Heart right ventricle (tissue), 16 donors: ENCODE results near the gene FCHO1. TPM values are rescaled to one million over a fixed set of nuclear protein-coding genes. Genes with fewer than 3 reads are reported as not detected.
A peak's percentile ranks its signal among the peaks of the same experiment; 100 is the strongest.
"Not testable (repeated sequence)": the region's sequence is repeated elsewhere in the genome, so short reads cannot be mapped to it uniquely, and the experiment has no call there.

Source experiments
- ATAC-seq, 8 donors: fragments of 200-7000 bp; cut with Tn5 transposase; one replicate each; pipeline ENCODE4 v1.9.1; 2020; ENCODE audit warnings: mild to moderate bottlenecking in 8 of 8, moderate library complexity in 8 of 8, moderate number of reproducible peaks in 1 of 8
- DNase-seq, 2 donors: peaks; one replicate each; pipeline ENCODE4 v3.0.0-alpha.2; 2020
- H3K27ac ChIP-seq, 10 donors: fragments of 200-600 bp; sonication (generic) in 2 of 10; one replicate each; pipeline versions ENCODE4 v1.5.0 to v1.8.0; 2020 to 2022; ENCODE audit warnings: mild to moderate bottlenecking in 3 of 10
- H3K27me3 ChIP-seq, 7 donors: fragments of 200-600 bp; one replicate each; pipeline ENCODE4 v1.8.0; 2021 to 2022; ENCODE audit warnings: mild to moderate bottlenecking in 2 of 7
- H3K36me3 ChIP-seq, 9 donors: fragments of 200-600 bp; sonication (generic) in 1 of 9; one replicate each; pipeline versions ENCODE4 v1.5.0 to v1.8.0; 2020 to 2022; ENCODE audit warnings: mild to moderate bottlenecking in 2 of 9
- H3K4me1 ChIP-seq, 9 donors: fragments of 200-600 bp; sonication (generic) in 1 of 9; one replicate each; pipeline versions ENCODE4 v1.5.0 to v1.8.0; 2020 to 2022; ENCODE audit warnings: mild to moderate bottlenecking in 4 of 9
- H3K4me3 ChIP-seq, 10 donors: fragments of 200-600 bp; sonication (generic) in 2 of 10; one replicate each; pipeline versions ENCODE4 v1.5.0 to v1.8.0; 2020 to 2022; ENCODE audit warnings: mild to moderate bottlenecking in 7 of 10, moderate library complexity in 2 of 10
- H3K9me3 ChIP-seq, 11 donors: fragments of 200-600 bp in 10 of 11; sonication (generic) in 2 of 11; one replicate each; pipeline versions ENCODE4 v1.5.0 to v1.8.0; 2013 to 2022; ENCODE audit warnings: mild to moderate bottlenecking in 2 of 11, control low read depth in 1 of 11, moderate library complexity in 1 of 11
- CTCF ChIP-seq, 9 donors: fragments of 200-600 bp; sonication (generic) in 2 of 9; IDR thresholded peaks; one replicate each; pipeline versions ENCODE4 v1.5.0 to v1.8.0; 2021 to 2022; ENCODE audit warnings: antibody characterized with exemption in 9 of 9, mild to moderate bottlenecking in 5 of 9, moderate library complexity in 1 of 9
- WGBS, 2 donors: extraction: QIAGEN DNeasy Blood & Tissue Kit; methylation state at CpG; one replicate each; pipeline ENCODE4 v1.1.7; 2013; ENCODE audit warnings: inconsistent platforms in 1 of 2; 5-methylcytosine and 5-hydroxymethylcytosine counted together
- intact Hi-C, 10 donors: fragments of 100-400 bp; cut with DNase I; formaldehyde crosslinking; loops; one replicate each; pipeline versions ENCODE4 v1.11.1 to v1.14.2; 2022
- polyA plus RNA-seq, 2 donors: library from polyadenylated mRNA; stranded (reverse); fragments of 200-250 nt; gene quantifications; one replicate each; pipeline ENCODE4 v1.2.3, GENCODE V29; 2013
- total RNA-seq, 10 donors: library from RNA; stranded (reverse); fragmentation: NEBNext Ultra II Directional in 3 of 10; extraction: Animal tissue kit (Norgen Biotek cat#: 25700) in 3 of 10; gene quantifications; one replicate each; pipeline versions ENCODE4 v1.2.1 to v1.2.4, GENCODE V29; 2021 to 2023
- donor health status: Arrhythmogenic right ventricular cardiomyopathy.
- donor health status: ischemic (EF 13 %, LVEDD 7.1; RV severe dilation, severe dysfunction).
- donor health status: healthy with polysubstance abuse.
- donor health status: DM: no; HTN: yes; CAD: no.
- donor health status: DM: no; HTN: no; CAD: no.
- donor health status: ischemic (EF 25% LVEDD 6.9; RV normal size, moderate dysfunction).
- donor health status: ischemic (EF 25% LVEDD 5.7; RV mildly dilated, moderate dysfunction).
- donor health status: healthy.
- donor health status: DM: yes; HTN: yes; CAD: no.
- donor health status: Ischemic cardiomyopathy.
- donor health status: ischemic (EF 35%, LVEDD 5.7; RV mildly dilated, moderate dysfunction).
- donor health status: nonischemic (EF 11% LVEDD 7.7; RV severe dilation, severe dysfunction).
- donor health status: DM: yes; HTN: yes; CAD: no.
- donor health status: PGD.
- donor health status: ischemic (EF 29% LVEDD 5.4; RV normal size, mild dysfunction).
- donor health status: nonischemic (EF 23%, LVEDD 6.1; RV moderate dilation, normal function).

FCHO1 gene
- total and polyA plus RNA-seq, 12 donors = 0.21 to 2.6 (median 0.73) TPM

GRCh38 chr19:17780781-17781180, 29.5 kb downstream of the FCHO1 start:
- 62 to 87% methylated on average over 2 of the region's 2 CpGs for WGBS, 2 donors
- Histone ChIP-seq H3K36me3 (peaks cover 0 to 8% (median 0%) of the 10 kb centered on the region in 9 donors), H3K27ac (no peak overlapping the region), H3K4me1 (peaks cover 0 to 12% (median 5%) of the 10 kb centered on the region in 9 donors), H3K9me3 (peaks cover 0 to 4% (median 0%) of the 10 kb centered on the region in 11 donors), H3K27me3 (peaks cover 10 to 61% (median 50%) of the 10 kb centered on the region in 7 donors), H3K4me3 (no peak overlapping the region)
- intact Hi-C loops = loop anchor here in 2 of 10 donors (5.0 to 10.0 kb wide), 2 partner anchors 73 to 74 kb away; partner anchors contain the start of gene RPL18A (in 2 of the 2)
- ATAC-seq = no peak
- no peak for DNase-seq
- TF ChIP-seq CTCF (IDR thresholded peaks at IDR 0.05) = no peak

- intact Hi-C loops = loop anchor here in 2 of 10 donors (5.0 to 10.0 kb wide), 2 partner anchors 71 to 76 kb away; partner anchors contain the start of gene RPL18A (in 2 of the 2)
- not testable (repeated sequence) for H3K4me1 ChIP-seq, H3K9me3 ChIP-seq, DNase-seq, H3K4me3 ChIP-seq, ATAC-seq, H3K27ac ChIP-seq
- WGBS, 2 donors = 70 to 86% methylated on average over 5 of the region's 5 CpGs
- peaks cover 5 to 36% (median 26%) of the 10 kb centered on the region in 7 donors for H3K27me3 ChIP-seq
- H3K36me3 ChIP-seq = peaks cover 0 to 12% (median 0%) of the 10 kb centered on the region in 9 donors
Measured at GRCh38 chr19:17783721-17784120, 32.4 kb downstream of the FCHO1 start.

- intact Hi-C loops = loop anchor here in 2 of 10 donors (5.0 to 10.0 kb wide), 2 partner anchors 70 to 77 kb away; partner anchors contain the start of gene RPL18A (in 2 of the 2)
- WGBS, 2 donors = 41 to 45% methylated on average over 32 of the region's 32 CpGs
Measured at GRCh38 chr19:17784201-17785008, 33.1 kb downstream of the FCHO1 start.

GRCh38 chr19:17787274-17787913, 36.1 kb downstream of the FCHO1 start:
- H3K9me3 ChIP-seq = peaks cover 0 to 4% (median 0%) of the 10 kb centered on the region in 11 donors
- peaks cover 0 to 12% (median 0%) of the 10 kb centered on the region in 9 donors for H3K36me3 ChIP-seq
- H3K4me1 ChIP-seq = peaks cover 0 to 10% (median 0%) of the 10 kb centered on the region in 9 donors
- 91 to 94% methylated on average over 14 of the region's 14 CpGs for WGBS, 2 donors
- DNase-seq = no peak
- intact Hi-C loops = loop anchor here in 2 of 10 donors (10.0 kb wide), 1 partner anchor 67 kb away; the partner anchor contains the start of gene RPL18A (in 2 of the 2)
- H3K27me3 ChIP-seq = peaks cover 0 to 18% (median 7%) of the 10 kb centered on the region in 7 donors
- peak in 1 of 8 donors; percentile 41 for ATAC-seq
- H3K4me3 ChIP-seq = no peak overlapping the region
- H3K27ac ChIP-seq = no peak overlapping the region
- TF ChIP-seq CTCF (IDR thresholded peaks at IDR 0.05) = no peak

More at GRCh38 chr19:17784201-17785008, 33.1 kb downstream of the FCHO1 start:
- no peak overlapping the region for H3K27ac ChIP-seq
- H3K9me3 ChIP-seq = peaks cover 0 to 4% (median 0%) of the 10 kb centered on the region in 11 donors
- H3K36me3 ChIP-seq = peaks cover 0 to 12% (median 0%) of the 10 kb centered on the region in 9 donors
- ATAC-seq = peak in 6 of 8 donors; percentile 38 to 60 (median 48)
- peak; percentile 41 to 56 for DNase-seq
- H3K27me3 ChIP-seq = peaks cover 0 to 30% (median 25%) of the 10 kb centered on the region in 7 donors
- peaks cover 0 to 3% (median 0%) of the 10 kb centered on the region in 9 donors for H3K4me1 ChIP-seq
- peak; percentile 63 to 84 (median 78) for TF ChIP-seq CTCF (IDR thresholded peaks at IDR 0.05)
- H3K4me3 ChIP-seq = no peak overlapping the region
